ENCODE results near the gene ZNF350.

- TF ChIP-seq EZH2 (optimal IDR thresholded peaks at IDR 0.05; ENCODE audit: low read depth, low read length) (no peak), CTCF (IDR thresholded peaks at IDR 0.05; ENCODE audit: low read length) (no peak)
These were observed 35.6 kb upstream of the ZNF350 start for GRCh38 chr19:52022193-52022592.

All from MM.1S (cell line).